Gastrocnemius medialis (tissue), 4 donors: ENCODE measurements around the gene ZNF740.

Experiments used
- CTCF ChIP-seq, 5 experiments: fragments of 450-650 bp in 3 of 5; fragments of 200-600 bp in 2 of 5; sonication (generic) in 2 of 5; IDR thresholded peaks in 4 of 5; conservative IDR thresholded peaks in 1 of 5; 1 replicate in 4 of 5; 2 replicates in 1 of 5; pipeline ENCODE4 v1.5.1; 2016 to 2019; ENCODE audit warnings: antibody characterized with exemption in 5 of 5, mild to moderate bottlenecking in 3 of 5, moderate library complexity in 3 of 5
- POLR2A ChIP-seq, 2 donors: fragments of 450-650 bp; IDR thresholded peaks; one replicate each; pipeline ENCODE4 v1.6.1; 2017; ENCODE audit warnings: antibody characterized with exemption in 2 of 2, mild to moderate bottlenecking in 2 of 2, moderate library complexity in 2 of 2

DNA sequence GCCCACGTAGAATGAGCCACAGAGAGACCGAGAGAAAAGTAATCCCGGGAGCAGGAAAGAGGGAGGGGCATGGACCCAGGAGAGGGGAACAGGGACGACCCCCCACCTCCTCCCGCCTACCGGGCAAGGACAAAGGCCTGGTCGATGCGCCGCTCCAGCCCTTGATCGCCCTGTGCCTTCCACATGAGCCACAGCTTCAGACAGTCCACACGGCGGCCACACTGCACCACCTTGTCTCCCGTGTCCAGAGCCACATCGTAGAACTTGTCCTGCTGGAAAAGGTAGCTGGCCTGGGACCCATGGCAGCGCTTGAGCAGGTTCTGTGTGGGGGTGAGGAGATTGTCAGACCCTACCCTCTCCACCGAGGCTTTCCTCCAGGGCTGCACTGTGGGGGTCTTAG lies 20.5 kb upstream of the ZNF740 start:
- no peak for TF ChIP-seq CTCF (IDR thresholded peaks at IDR 0.05 in 4 of 5, conservative IDR thresholded peaks at IDR 0.05 in 1 of 5)
- no peak for TF ChIP-seq POLR2A (IDR thresholded peaks at IDR 0.05)
